Measurements from ENCODE around the gene SND1. TPM values are rescaled to one million over a fixed set of nuclear protein-coding genes. Genes with fewer than 3 reads are reported as not detected.
"Not testable (repeated sequence)": the region's sequence is repeated elsewhere in the genome, so short reads cannot be mapped to it uniquely, and the experiment has no call there.

SND1 gene
- total RNA-seq, 1 donor from 2014 or later = 125 TPM

DNA sequence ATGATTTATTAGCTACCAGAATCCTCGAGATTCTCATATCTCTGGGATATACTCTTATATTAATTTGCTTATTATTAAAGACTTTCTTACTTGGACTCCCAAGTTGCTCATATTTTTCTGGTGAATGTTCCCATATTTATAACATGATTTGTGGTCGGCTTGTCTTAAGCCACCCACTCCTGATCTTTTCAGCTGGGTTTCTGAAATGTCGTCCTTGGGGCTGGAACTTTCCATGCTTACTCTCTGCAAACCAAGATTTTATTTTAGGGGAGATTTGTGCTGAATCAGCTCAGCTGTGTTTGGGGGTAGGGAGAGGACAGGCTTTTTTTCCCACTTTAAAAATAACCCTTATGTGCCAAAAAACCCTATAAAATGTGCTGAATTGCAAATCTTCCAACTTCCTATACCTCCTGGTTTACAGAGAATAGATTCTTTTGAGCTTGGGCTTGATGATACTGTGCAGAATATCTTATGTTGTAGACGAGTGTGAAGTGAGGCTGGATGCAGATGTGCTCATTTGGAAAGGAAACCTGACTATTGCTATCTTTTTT is 162.1 kb downstream of the SND1 start:
- ATAC-seq (no peak), DNase-seq (ENCODE audit: low spot score) (no peak)
- intact Hi-C loops (cut with DNase I) = no loop called here

- ATAC-seq = no peak
- no peak for DNase-seq (ENCODE audit: low spot score)
- intact Hi-C loops (cut with DNase I) = no loop called here
Measured at GRCh38 chr7:127815631-127816145, 163.7 kb downstream of the SND1 start.

- ATAC-seq (no peak), DNase-seq (ENCODE audit: low spot score) (no peak)
- intact Hi-C loops (cut with DNase I) = no loop called here
Measured at GRCh38 chr7:127816354-127817190, 164.6 kb downstream of the SND1 start.

GRCh38 chr7:127817466-127817865 is 165.5 kb downstream of the SND1 start:
- no peak for ATAC-seq
- intact Hi-C loops (cut with DNase I) = no loop called here
- no peak for DNase-seq (ENCODE audit: low spot score)

GRCh38 chr7:127818306-127818705 is 166.3 kb downstream of the SND1 start:
- ATAC-seq (no peak), DNase-seq (ENCODE audit: low spot score) (no peak)
- intact Hi-C loops (cut with DNase I) = no loop called here

DNA sequence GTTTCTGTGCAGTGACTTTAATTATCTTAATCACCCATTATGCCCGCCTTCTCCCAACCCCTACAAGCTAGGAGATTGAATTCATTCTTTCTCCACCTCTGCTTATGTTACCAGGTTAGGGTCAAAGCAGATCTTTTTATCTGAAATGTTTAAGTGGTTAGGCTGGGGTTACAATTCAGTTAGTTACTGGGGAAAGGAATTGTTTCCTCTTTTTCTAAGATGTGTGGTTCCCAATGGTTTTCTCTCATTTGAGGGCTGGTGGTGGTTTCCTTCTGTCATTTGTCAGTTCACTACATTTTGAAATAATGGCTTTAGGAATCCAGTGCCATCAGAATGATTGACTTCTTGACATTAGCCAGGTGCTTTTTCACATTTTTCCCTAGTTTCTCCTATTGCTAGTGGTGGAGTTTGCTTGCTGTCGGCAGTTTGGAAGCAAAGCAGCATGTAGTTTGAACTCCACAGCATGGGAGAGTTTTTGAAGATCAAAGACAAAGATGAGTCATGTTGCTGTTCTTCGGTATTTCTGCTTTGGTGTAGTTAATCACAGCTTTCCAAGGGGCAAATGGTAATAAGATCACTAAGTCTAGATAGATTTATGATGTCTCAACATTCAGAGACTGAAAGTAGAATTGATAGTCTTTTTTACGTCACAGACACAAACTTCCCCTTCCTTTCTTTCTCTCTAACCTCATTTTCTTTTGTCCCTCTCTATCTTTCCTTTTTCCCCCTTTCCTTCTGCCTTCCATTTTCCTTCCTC is 168.2 kb downstream of the SND1 start:
- no peak for DNase-seq (ENCODE audit: low spot score)
- ATAC-seq = no peak
- intact Hi-C loops (cut with DNase I) = no loop called here

DNA sequence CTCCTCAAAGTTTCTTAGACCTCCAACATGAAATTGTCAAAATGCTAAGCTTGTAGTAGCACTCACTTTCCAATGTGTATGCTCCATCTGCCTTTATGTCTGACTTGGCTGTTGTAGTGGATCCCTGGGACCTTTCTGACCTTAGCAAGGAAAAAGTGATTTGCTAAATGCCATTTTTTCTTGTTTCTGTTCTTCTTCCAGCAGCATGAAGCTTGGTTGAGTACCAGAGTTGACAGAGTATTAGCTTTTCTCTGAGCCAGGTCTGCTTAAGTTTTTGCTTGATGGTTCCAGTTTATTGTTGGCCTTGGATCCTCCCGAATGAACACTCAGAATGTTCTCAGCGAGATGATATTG is 168.7 kb downstream of the SND1 start:
- intact Hi-C loops (cut with DNase I) = no loop called here
- ATAC-seq (no peak), DNase-seq (ENCODE audit: low spot score) (no peak)

GRCh38 chr7:127821146-127821545 is 169.2 kb downstream of the SND1 start:
- ATAC-seq = no peak
- intact Hi-C loops (cut with DNase I) = no loop called here

DNA sequence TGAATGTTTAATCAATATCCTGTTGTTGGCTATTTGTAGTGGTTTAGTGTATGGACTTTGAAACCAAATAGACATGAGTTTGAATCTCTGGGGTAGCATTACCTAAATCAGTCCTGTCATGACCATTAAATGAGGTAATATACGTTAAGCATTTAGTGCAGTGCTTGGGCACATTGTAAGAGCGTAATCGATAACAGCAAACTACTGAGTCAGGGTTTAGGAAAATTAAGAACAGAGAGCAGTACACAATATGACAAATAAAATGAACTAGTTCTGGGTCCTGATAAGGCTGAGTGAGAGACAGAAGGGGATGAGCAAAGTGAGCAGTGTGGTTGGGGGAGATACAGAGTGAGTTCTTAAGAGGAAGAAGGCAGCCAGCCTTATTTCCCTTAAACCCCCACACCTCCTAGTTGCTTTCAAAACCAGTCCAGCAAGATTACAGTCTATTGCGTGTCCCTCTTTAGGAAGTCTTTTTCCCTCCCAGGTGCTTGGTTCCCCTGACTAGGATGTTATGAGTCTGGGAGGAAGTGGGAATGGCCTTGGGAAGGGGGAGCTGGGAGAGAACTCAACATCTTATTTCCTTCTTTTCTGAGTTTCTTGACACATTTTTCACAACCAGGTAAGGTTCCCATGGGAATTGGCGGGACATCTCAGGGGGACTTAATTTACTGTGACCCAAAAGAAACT is 171.0 kb downstream of the SND1 start:
- ATAC-seq = no peak
- DNase-seq (ENCODE audit: low spot score) = no peak
- intact Hi-C loops (cut with DNase I) = no loop called here

More at GRCh38 chr7:127821146-127821545, 169.2 kb downstream of the SND1 start:
- no peak for DNase-seq (ENCODE audit: low spot score)

DNA sequence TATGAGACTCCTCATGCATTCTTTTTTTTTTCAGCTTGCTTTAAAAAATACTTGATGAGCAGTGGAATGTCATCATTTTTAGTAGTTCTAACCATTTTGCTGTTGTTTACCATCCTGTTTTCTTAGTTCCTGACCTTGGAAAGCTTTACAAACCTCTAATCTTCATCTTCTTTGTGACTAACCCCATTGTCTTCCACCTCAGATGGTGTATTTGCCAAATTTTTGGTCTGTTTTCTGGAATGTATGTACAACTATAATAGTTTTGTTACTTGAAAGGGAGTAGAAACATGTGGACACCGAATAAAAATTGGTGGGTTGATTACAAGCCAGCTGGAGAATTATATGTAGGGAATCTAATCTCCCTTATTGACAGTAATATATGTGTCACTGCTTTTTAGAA is 172.7 kb downstream of the SND1 start:
- no peak for ATAC-seq
- intact Hi-C loops (cut with DNase I) = no loop called here
- DNase-seq (ENCODE audit: low spot score) = no peak

- intact Hi-C loops (cut with DNase I) = no loop called here
- no peak for ATAC-seq
Measured at GRCh38 chr7:127828843-127829500, 177.0 kb downstream of the SND1 start.

GRCh38 chr7:127831318-127832219 is 179.6 kb downstream of the SND1 start:
- DNase-seq (ENCODE audit: low spot score) (no peak), ATAC-seq (no peak)
- intact Hi-C loops (cut with DNase I) = no loop called here

More at GRCh38 chr7:127828843-127829500, 177.0 kb downstream of the SND1 start:
- DNase-seq (ENCODE audit: low spot score) = no peak

DNA sequence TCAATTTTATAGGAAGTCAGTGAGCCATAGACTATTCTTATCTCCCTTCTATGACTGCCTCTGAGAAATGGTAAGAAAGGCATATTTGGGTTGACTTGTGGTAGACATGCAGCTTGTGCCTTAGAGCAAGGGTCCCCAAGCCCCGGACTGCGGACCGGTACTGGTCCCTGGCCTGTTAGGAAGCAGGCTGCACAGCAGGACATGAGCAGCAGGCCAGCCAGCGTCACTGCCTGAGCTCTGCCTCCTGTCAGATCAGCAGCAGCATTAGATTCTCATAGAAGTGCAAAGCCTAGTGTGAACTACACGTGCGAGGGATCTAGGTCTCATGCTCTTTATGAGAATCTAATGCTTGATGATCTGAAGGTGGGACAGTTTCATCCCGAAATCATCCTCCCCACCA is 180.6 kb downstream of the SND1 start:
- no peak for ATAC-seq
- no peak for DNase-seq (ENCODE audit: low spot score)
- intact Hi-C loops (cut with DNase I) = no loop called here

- intact Hi-C loops (cut with DNase I) = no loop called here
- ATAC-seq (no peak), DNase-seq (ENCODE audit: low spot score) (no peak)
Measured at GRCh38 chr7:127833641-127834040, 181.6 kb downstream of the SND1 start.

GRCh38 chr7:127835679-127836078 is 183.7 kb downstream of the SND1 start:
- intact Hi-C loops (cut with DNase I) = no loop called here
- no peak for DNase-seq (ENCODE audit: low spot score)

DNA sequence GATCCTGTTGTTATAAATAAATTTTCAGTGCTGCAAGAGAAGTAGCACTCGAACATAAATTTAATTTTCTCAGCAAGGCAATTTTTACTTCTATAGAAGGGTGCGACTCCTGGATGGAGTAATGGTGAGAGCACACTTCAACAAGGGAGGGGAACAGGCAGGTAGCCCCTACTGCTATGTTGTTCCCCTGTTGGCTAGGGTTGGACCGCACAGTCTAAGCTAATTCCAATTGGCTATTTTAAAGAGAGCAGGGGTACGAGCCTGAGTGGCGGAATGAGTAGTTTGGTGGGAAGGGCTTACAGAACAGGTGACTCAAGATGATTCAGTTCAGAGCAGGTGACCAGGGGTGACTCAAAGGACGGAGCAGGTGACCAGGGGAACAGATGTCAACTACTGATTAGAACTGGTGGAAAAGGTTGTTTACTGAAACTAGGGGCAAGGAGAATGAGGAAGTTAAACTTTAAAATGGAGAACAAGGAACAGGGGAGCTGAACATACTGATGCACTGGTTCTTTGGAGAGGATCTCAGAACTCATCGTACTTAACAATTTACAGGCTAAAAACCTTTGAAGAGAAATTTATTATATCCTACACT is 185.9 kb downstream of the SND1 start:
- intact Hi-C loops (cut with DNase I); ATAC-seq; DNase-seq (ENCODE audit: low spot score): not testable (repeated sequence)

More at GRCh38 chr7:127835679-127836078, 183.7 kb downstream of the SND1 start:
- ATAC-seq = no peak

DNA sequence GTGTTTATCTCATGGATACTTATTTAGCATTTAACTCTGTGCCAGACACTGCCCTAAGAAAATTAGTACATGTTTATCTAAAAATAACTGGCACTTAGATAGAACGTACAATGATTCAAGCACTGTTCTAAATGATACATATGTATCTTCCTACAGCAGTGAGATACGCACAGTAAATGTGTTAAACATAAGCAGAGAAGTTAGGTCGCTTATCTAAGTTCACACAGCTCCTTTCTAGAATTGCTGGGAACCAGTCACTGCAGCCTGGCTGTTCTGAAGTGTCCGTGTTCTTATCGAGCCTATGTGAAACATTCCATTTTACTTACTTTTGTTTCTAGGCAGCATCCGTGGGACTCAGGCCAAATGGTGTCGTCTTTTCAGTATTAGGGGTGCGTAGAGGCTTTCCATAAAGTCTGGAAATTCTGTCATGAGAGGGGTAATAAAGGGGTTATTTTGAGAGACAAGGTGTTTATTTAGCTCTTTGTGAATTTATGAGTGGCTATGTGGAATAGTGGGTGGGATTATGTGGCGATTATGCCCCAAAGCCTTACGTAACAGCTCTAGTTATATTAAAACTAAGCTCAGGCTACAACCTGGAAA is 186.9 kb downstream of the SND1 start:
- intact Hi-C loops (cut with DNase I) = no loop called here
- DNase-seq (ENCODE audit: low spot score) = no peak
- no peak for ATAC-seq

Measured in sciatic nerve (tissue), 2 donors.